IMR-90 (cell line): ENCODE measurements around the gene WDR17. TPM values are rescaled to one million over a fixed set of nuclear protein-coding genes. Genes with fewer than 3 reads are reported as not detected.

Experiments used
- ATAC-seq: fragments of 200-7000 bp; cut with Tn5 transposase; 2 replicates; pipeline ENCODE4 v1.9.1; 2020; ENCODE audit warnings: low read depth, mild to moderate bottlenecking, moderate library complexity
- BruUV-seq: library from RNA; stranded (reverse); fragments of 400-500 nt; replicated peaks from 2 replicates; lab custom pipeline; 2021; lab: Mats Ljungman, UMichigan
- CTCF ChIA-PET: fragments of 300-600 bp; formaldehyde crosslinking; extraction: SDS; loops from one replicate; lab custom pipeline; 2021; ENCODE audit warnings: antibody characterized with exemption; lab: Yijun Ruan, JAX
- POLR2A ChIA-PET: fragments of 300-600 bp; sonication (Branson Sonifier 250); formaldehyde crosslinking; loops from one replicate; lab custom pipeline; 2022; ENCODE audit warnings: antibody characterized with exemption; ENCODE audit not compliant: unreplicated experiment; lab: Charles Lee
- DNase-seq: peaks from one replicate; pipeline ENCODE4 v3.0.0; 2013
- H2AFZ ChIP-seq: replicated peaks from 2 replicates; pipeline ENCODE3; 2013; ENCODE audit warnings: low read length, mild to moderate bottlenecking; ENCODE audit not compliant: poor library complexity
- H2AK5ac ChIP-seq: 2 replicates; pipeline ENCODE4 v1.6.1; 2013; ENCODE audit warnings: low read depth, low read length, inconsistent platforms
- H2AK9ac ChIP-seq: replicated peaks from 2 replicates; pipeline ENCODE3; 2013; ENCODE audit warnings: mild to moderate bottlenecking, low read depth, low read length, moderate library complexity; ENCODE audit not compliant: poor library complexity
- H2BK120ac ChIP-seq: 2 replicates; pipeline ENCODE4 v1.6.1; 2013; ENCODE audit warnings: low read depth, low read length, inconsistent platforms
- H2BK15ac ChIP-seq: 3 replicates; pipeline ENCODE4 v1.6.1; 2013; ENCODE audit warnings: low read depth, low read length, inconsistent platforms
- H2BK20ac ChIP-seq: 2 replicates; pipeline ENCODE4 v1.6.1; 2013; ENCODE audit warnings: low read depth, mild to moderate bottlenecking, inconsistent platforms, low read length, moderate library complexity
- H2BK5ac ChIP-seq: 2 replicates; pipeline ENCODE4 v1.6.1; 2013; ENCODE audit warnings: mild to moderate bottlenecking, low read depth, low read length, inconsistent platforms; ENCODE audit not compliant: poor library complexity, severe bottlenecking
- H3K14ac ChIP-seq: replicated peaks from 2 replicates; pipeline ENCODE4 v1.6.1; 2013; ENCODE audit warnings: low read depth, low read length, inconsistent platforms
- H3K18ac ChIP-seq: 2 replicates; pipeline ENCODE4 v1.6.1; 2013; ENCODE audit warnings: low read depth, low read length, control low read depth
- H3K23ac ChIP-seq: 2 replicates; pipeline ENCODE4 v1.6.1; 2013; ENCODE audit warnings: low read depth, low read length, inconsistent platforms
- H3K27ac ChIP-seq: 2 replicates; pipeline ENCODE4 v1.5.1; 2013; ENCODE audit warnings: mild to moderate bottlenecking, control low read depth, low read length; ENCODE audit not compliant: insufficient read depth
- H3K27me3 ChIP-seq: 2 replicates; pipeline ENCODE4 v1.6.1; 2013; ENCODE audit warnings: low read length; ENCODE audit not compliant: control insufficient read depth, insufficient read depth
- H3K36me3 ChIP-seq: 2 replicates; pipeline ENCODE4 v1.6.1; 2013; ENCODE audit warnings: low read length, mixed read lengths; ENCODE audit not compliant: control insufficient read depth, insufficient read depth
- H3K4ac ChIP-seq: 2 replicates; pipeline ENCODE4 v1.6.1; 2013; ENCODE audit warnings: low read depth, low read length, inconsistent platforms
- H3K4me1 ChIP-seq: 2 replicates; pipeline ENCODE4 v1.6.1; 2013; ENCODE audit warnings: low read length, mixed read lengths; ENCODE audit not compliant: control insufficient read depth, insufficient read depth
- H3K4me2 ChIP-seq: 2 replicates; pipeline ENCODE4 v1.6.1; 2013; ENCODE audit warnings: low read depth, mild to moderate bottlenecking, control low read depth, low read length, moderate library complexity
- H3K4me3 ChIP-seq: 2 replicates; pipeline ENCODE4 v1.5.1; 2013; ENCODE audit warnings: low read depth, mild to moderate bottlenecking, control low read depth, low read length, moderate library complexity; ENCODE audit not compliant: insufficient read depth
- H3K56ac ChIP-seq: 2 replicates; pipeline ENCODE4 v1.6.1; 2013; ENCODE audit warnings: low read length, inconsistent platforms; ENCODE audit not compliant: insufficient read depth; ENCODE audit errors: extremely low read depth
- H3K79me1 ChIP-seq, 2 experiments: 2 replicates each; pipeline ENCODE4 v1.6.1; 2013; ENCODE audit warnings: low read length in 2 of 2, inconsistent platforms in 1 of 2, low read depth in 1 of 2
- H3K9ac ChIP-seq: 2 replicates; pipeline ENCODE4 v1.6.1; 2013; ENCODE audit warnings: low read depth, low read length, control low read depth
- H3K9me1 ChIP-seq: 2 replicates; pipeline ENCODE4 v1.6.1; 2013; ENCODE audit warnings: low read length, inconsistent platforms; ENCODE audit not compliant: insufficient read depth
- H3K9me3 ChIP-seq: 2 replicates; pipeline ENCODE4 v1.6.1; 2013; ENCODE audit warnings: low read length; ENCODE audit not compliant: control insufficient read depth, insufficient read depth
- H4K20me1 ChIP-seq: 2 replicates; pipeline ENCODE4 v1.6.1; 2013; ENCODE audit warnings: low read length, inconsistent platforms; ENCODE audit not compliant: insufficient read depth
- H4K5ac ChIP-seq: 2 replicates; pipeline ENCODE4 v1.6.1; 2013; ENCODE audit warnings: mild to moderate bottlenecking, low read depth, low read length, control low read depth
- H4K8ac ChIP-seq, 2 experiments: 2 replicates each; pipeline ENCODE4 v1.6.1; 2013; ENCODE audit warnings: low read depth in 2 of 2, low read length in 2 of 2, control low read depth in 1 of 2, inconsistent platforms in 1 of 2
- H4K91ac ChIP-seq: 2 replicates; pipeline ENCODE4 v1.6.1; 2013; ENCODE audit warnings: low read depth, low read length, inconsistent platforms; ENCODE audit not compliant: insufficient read depth
- CTCF ChIP-seq: conservative IDR thresholded peaks from 2 replicates; pipeline ENCODE4 v1.5.1; 2012; ENCODE audit warnings: mild to moderate bottlenecking, low read depth, low read length, improper control_type of control experiment
- RAD21 ChIP-seq: IDR thresholded peaks from 2 replicates; pipeline ENCODE4 v1.6.1; 2012; ENCODE audit warnings: low read length, improper control_type of control experiment
- WGBS, 2 experiments: methylation state at CpG; one replicate each; pipeline versions ENCODE4 v1.1.5 to v1.1.7; 2013; ENCODE audit warnings: missing lambda C conversion rate in 2 of 2; ENCODE audit not compliant: insufficient read length in 1 of 2; ENCODE audit errors: extremely low coverage in 2 of 2; 5-methylcytosine and 5-hydroxymethylcytosine counted together
- dilution Hi-C: fragments of 300-500 bp; cut with HindIII; formaldehyde crosslinking; loops from one replicate; pipeline ENCODE4 v1.14.3; 2018; ENCODE audit warnings: low sequenced_read_pairs; ENCODE audit not compliant: unreplicated experiment
- in situ Hi-C: fragments of 300-500 bp; cut with MboI; formaldehyde crosslinking; loops from 3 replicates; pipeline ENCODE4 v1.14.3; 2019; ENCODE audit warnings: low sequenced_read_pairs, inconsistent platforms, mixed read lengths
- intact Hi-C: fragments of 100-400 bp; cut with micrococcal nuclease; formaldehyde crosslinking; loops from 2 replicates; pipeline ENCODE4 v1.10.0; 2022
- polyA plus RNA-seq, 3 experiments: library from polyadenylated mRNA; depleted of rRNA; stranded (reverse); fragments of >200 nt; gene quantifications; 2 replicates each; pipeline ENCODE4 v1.2.3, GENCODE V29; 2012; ENCODE audit warnings: low replicate concordance in 1 of 3
- total RNA-seq: library from RNA; depleted of rRNA; stranded (reverse); fragments of >200 nt; gene quantifications from 2 replicates; pipeline ENCODE4 v1.2.3, GENCODE V29; 2012

The WDR17 gene
- total and polyA plus RNA-seq, 2 of the 4 experiments (the other 2 are of a cell fraction) = 0.53 to 0.54 TPM

- H2AK5ac ChIP-seq = no peak overlapping the region
- BruUV-seq = no TSS peak
- no peak overlapping the region for H3K23ac ChIP-seq
- no peaks in the 10 kb centered on the region for H3K9me3 ChIP-seq
- intact Hi-C loops = no loop called here
- TF ChIP-seq CTCF (0 out of 2 replicates have a peak, but pooled peaks have one; percentile 14), RAD21 (no peak)
- H2BK20ac ChIP-seq = no peak overlapping the region
- H4K20me1 ChIP-seq = no peaks in the 10 kb centered on the region
- H3K27ac ChIP-seq = no peak overlapping the region
- no peak overlapping the region for H3K4me3 ChIP-seq
- H3K9me1 ChIP-seq = no peaks in the 10 kb centered on the region
- H3K79me1 ChIP-seq = no peaks in the 10 kb centered on the region
- H3K9ac ChIP-seq = no peak overlapping the region
- H4K5ac ChIP-seq = no peak overlapping the region
- CTCF ChIA-PET = no interaction called here
- no peak overlapping the region for H4K8ac ChIP-seq
- no peaks in the 10 kb centered on the region for H3K36me3 ChIP-seq
- H2BK5ac ChIP-seq = no peak overlapping the region
- no peak overlapping the region for H3K18ac ChIP-seq
- no peak overlapping the region for H3K14ac ChIP-seq
- H3K27me3 ChIP-seq = no peaks in the 10 kb centered on the region; the same call in 1 of the 2 replicates
- no peak overlapping the region for H2AFZ ChIP-seq
- ATAC-seq (no peak), DNase-seq (no peak)
- H4K91ac ChIP-seq = no peak overlapping the region
- H2BK15ac ChIP-seq = no peak overlapping the region
- no peak overlapping the region for H2BK120ac ChIP-seq
- no peak overlapping the region for H3K4me2 ChIP-seq
- no CpG with 5 or more reads among the region's 2 CpGs for WGBS, 2 experiments
- H2AK9ac ChIP-seq = no peak overlapping the region
- no peak overlapping the region for H3K56ac ChIP-seq
- no peaks in the 10 kb centered on the region for H3K4me1 ChIP-seq
- POLR2A ChIA-PET = no interaction called here
- H3K4ac ChIP-seq = no peak overlapping the region
- dilution Hi-C loops = no loop called here
- in situ Hi-C loops = no loop called here
Observed at GRCh38 chr4:176054942-176055341, 10.7 kb upstream of the WDR17 start.
